Activated naive CD4-positive, alpha-beta T cell treated with anti-CD3 and anti-CD28 coated beads, Interleukin-2, amount 50 U/mL, for 72 hours (primary cell): Measurements from ENCODE around the gene CCDC6. TPM values are rescaled to one million over a fixed set of nuclear protein-coding genes. Genes with fewer than 3 reads are reported as not detected.
"Not testable (repeated sequence)": the region's sequence is repeated elsewhere in the genome, so short reads cannot be mapped to it uniquely, and the experiment has no call there.

Experiments
- ATAC-seq, 2 donors: fragments of 150-1000 bp; cut with Tn5 transposase; 2 replicates each; pipeline ENCODE4 v1.10.0; 2021; ENCODE audit warnings: mild to moderate bottlenecking in 2 of 2, moderate library complexity in 2 of 2
- DNase-seq, 2 donors: peaks; one replicate each; pipeline ENCODE4 v3.0.0; 2021 to 2022; ENCODE audit warnings: low spot score in 2 of 2
- H3K27ac Mint-ChIP-seq, 2 donors: one replicate each; pipeline ENCODE4 v1.8.0; 2022; ENCODE audit warnings: mild to moderate bottlenecking in 2 of 2, mixed read lengths in 2 of 2
- H3K36me3 Mint-ChIP-seq, 2 donors: one replicate each; pipeline ENCODE4 v1.8.0; 2022; ENCODE audit warnings: mixed read lengths in 2 of 2
- H3K9me3 Mint-ChIP-seq, 2 donors: one replicate each; pipeline ENCODE4 v1.8.0; 2022; ENCODE audit warnings: mixed read lengths in 2 of 2
- total RNA-seq, 2 donors: library from RNA; stranded (reverse); gene quantifications; one replicate each; pipeline ENCODE4 v1.2.3, GENCODE V29; 2022

CCDC6 gene
- total RNA-seq, 2 donors from 2014 or later, result 28.9 to 66.0 TPM

- Mint-ChIP-seq H3K9me3 (no peaks in the 10 kb centered on the region), H3K27ac (no peak overlapping the region), H3K36me3 (no peaks in the 10 kb centered on the region)
- no peak for DNase-seq
- no peak for ATAC-seq
Measured at GRCh38 chr10:59745163-59745650, 161.1 kb downstream of the CCDC6 start.

DNA sequence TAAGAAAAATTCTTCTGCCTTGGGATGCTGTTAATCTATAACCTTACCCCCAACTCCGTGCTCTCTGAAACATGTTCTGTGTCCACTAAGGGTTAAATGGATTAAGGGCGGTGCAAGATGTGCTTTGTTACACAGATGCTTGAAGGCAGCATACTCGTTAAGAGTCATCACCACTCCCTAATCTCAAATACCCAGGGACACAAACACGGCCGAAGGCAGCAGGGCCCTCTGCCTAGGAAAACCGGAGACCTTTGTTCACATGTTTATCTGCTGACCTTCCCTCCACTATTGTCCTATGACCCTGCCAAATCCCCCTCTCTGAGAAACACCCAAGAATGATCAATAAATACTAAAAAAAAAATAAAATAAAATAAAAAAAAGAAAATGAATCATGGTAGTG, 161.6 kb downstream of the CCDC6 start:
- not testable (repeated sequence) for DNase-seq, H3K27ac Mint-ChIP-seq, H3K36me3 Mint-ChIP-seq, ATAC-seq, H3K9me3 Mint-ChIP-seq

DNA sequence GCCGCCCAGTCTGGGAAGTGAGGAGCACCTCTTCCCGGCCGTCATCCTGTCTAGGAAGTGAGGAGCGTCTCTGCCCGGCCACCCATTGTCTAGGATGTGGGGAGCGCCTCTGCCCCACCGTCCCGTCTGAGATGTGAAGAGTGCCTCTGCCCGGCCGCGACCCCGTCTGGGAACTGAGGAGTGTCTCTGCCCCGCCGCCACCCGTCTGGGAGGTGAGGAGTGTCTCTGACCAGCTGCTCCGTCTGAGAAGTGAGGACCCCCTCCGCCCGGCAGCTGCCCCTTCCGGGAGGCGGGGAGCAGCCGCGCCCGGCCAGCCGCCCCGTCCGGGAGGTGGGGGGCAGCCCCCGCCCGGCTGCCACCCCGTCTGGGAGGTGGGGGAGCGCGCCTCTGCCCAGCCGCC, 162.2 kb downstream of the CCDC6 start:
- H3K9me3 Mint-ChIP-seq, DNase-seq, ATAC-seq, H3K36me3 Mint-ChIP-seq, H3K27ac Mint-ChIP-seq: not testable (repeated sequence)

DNA sequence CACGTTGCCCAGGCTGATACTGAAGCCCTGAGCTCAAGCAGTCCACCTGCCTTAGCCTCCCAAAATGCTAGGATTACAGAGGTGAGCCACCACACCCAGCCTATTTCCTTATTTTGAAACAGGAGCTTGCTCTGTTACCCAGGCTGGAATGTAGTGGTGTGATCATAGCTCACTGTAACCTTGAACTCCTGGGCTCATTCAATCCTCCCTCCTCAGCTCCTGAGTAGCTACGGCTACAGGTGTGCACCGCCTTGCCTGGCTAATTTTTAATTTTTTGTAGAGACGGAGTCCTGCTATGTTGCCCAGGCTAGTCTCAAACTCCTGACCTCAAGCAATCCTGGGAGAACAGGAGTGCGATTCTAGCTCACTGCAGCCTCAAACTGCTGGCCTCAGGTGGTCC, 164.8 kb downstream of the CCDC6 start:
- ATAC-seq, result no peak
- Mint-ChIP-seq H3K27ac (no peak overlapping the region), H3K9me3 (no peaks in the 10 kb centered on the region), H3K36me3 (no peaks in the 10 kb centered on the region)
- no peak for DNase-seq

- no peaks in the 10 kb centered on the region for H3K9me3 Mint-ChIP-seq
- ATAC-seq, result no peak
Measured at GRCh38 chr10:59741048-59741447, 165.3 kb downstream of the CCDC6 start.

More at GRCh38 chr10:59741048-59741447, 165.3 kb downstream of the CCDC6 start:
- Mint-ChIP-seq H3K27ac (no peak overlapping the region), H3K36me3 (no peaks in the 10 kb centered on the region)
- DNase-seq, result no peak

Other genes starting within 250 kb of the CCDC6 start
- 1 to 10 TPM in 1 of 2 donors, under 1 TPM in 1; 0.07 to 1.0 TPM for gene SLC16A9, start 196.7 kb downstream of the CCDC6 start, total RNA-seq
- gene MRLN, start 153.1 kb downstream of the CCDC6 start, total RNA-seq, result not detected